Lung (tissue), 12 donors: Measurements from ENCODE around the gene NGF. TPM values are rescaled to one million over a fixed set of nuclear protein-coding genes. Genes with fewer than 3 reads are reported as not detected.

Experiments used
- ATAC-seq: fragments of 200-7000 bp; cut with Tn5 transposase; one replicate; pipeline ENCODE4 v1.9.1; 2020; ENCODE audit warnings: moderate number of reproducible peaks; ENCODE audit not compliant: insufficient read depth, low FRiP score
- DNase-seq, 3 donors: peaks; one replicate each; pipeline ENCODE4 v3.0.0-alpha.2; 2013 to 2017
- H3K27ac ChIP-seq, 2 donors: one replicate each; pipeline ENCODE4 v1.5.1; 2013; ENCODE audit warnings: mild to moderate bottlenecking in 2 of 2, moderate library complexity in 2 of 2, control low read depth in 1 of 2, inconsistent platforms in 1 of 2, low read depth in 1 of 2, low read length in 1 of 2
- H3K27me3 ChIP-seq, 3 donors: one replicate each; pipeline ENCODE4 v1.5.1; 2013; ENCODE audit warnings: low read length in 2 of 3; ENCODE audit not compliant: control insufficient read depth in 3 of 3, insufficient read depth in 3 of 3
- H3K36me3 ChIP-seq, 4 donors: one replicate each; pipeline ENCODE4 v1.5.1; 2013; ENCODE audit warnings: low read length in 4 of 4, mild to moderate bottlenecking in 1 of 4, moderate library complexity in 1 of 4; ENCODE audit not compliant: control insufficient read depth in 4 of 4, insufficient read depth in 4 of 4
- H3K4me1 ChIP-seq, 5 donors: one replicate each; pipeline ENCODE4 v1.5.1; 2013; ENCODE audit warnings: low read length in 5 of 5, mild to moderate bottlenecking in 2 of 5, moderate library complexity in 1 of 5; ENCODE audit not compliant: control insufficient read depth in 5 of 5, insufficient read depth in 5 of 5
- H3K4me3 ChIP-seq: one replicate; pipeline ENCODE4 v1.5.1; 2013; ENCODE audit warnings: mild to moderate bottlenecking, control low read depth, moderate library complexity
- H3K9ac ChIP-seq, 2 donors: one replicate each; pipeline ENCODE4 v1.5.1; 2013; ENCODE audit warnings: low read length in 2 of 2, control low read depth in 1 of 2; ENCODE audit not compliant: insufficient read depth in 1 of 2
- H3K9me3 ChIP-seq, 4 donors: one replicate each; pipeline ENCODE4 v1.5.1; 2013; ENCODE audit warnings: low read length in 3 of 4, mild to moderate bottlenecking in 1 of 4, moderate library complexity in 1 of 4; ENCODE audit not compliant: control insufficient read depth in 4 of 4, insufficient read depth in 3 of 4
- CTCF ChIP-seq: IDR thresholded peaks from 2 replicates; pipeline ENCODE4 v1.5.1; 2012; ENCODE audit warnings: mild to moderate bottlenecking; ENCODE audit errors: control extremely low read depth, extremely low read depth
- WGBS, 2 donors: extraction: QIAGEN DNeasy Blood & Tissue Kit; methylation state at CpG; one replicate each; pipeline ENCODE4 v1.1.7; 2013; 5-methylcytosine and 5-hydroxymethylcytosine counted together
- polyA plus RNA-seq, 2 donors: library from polyadenylated mRNA; stranded (reverse); fragments of 200-250 nt; gene quantifications; one replicate each; pipeline ENCODE4 v1.2.1, GENCODE V29; 2013
- total RNA-seq, 2 donors: library from RNA; depleted of rRNA in 1 of 2; stranded (reverse); fragments of >200 nt in 1 of 2; gene quantifications; one replicate each; pipeline ENCODE4 v1.2.1, GENCODE V29; 2014 to 2021
- donor health status: control.
- donor health status: control.
- donor health status: Bipolar disorder and iron deficiency.
- donor health status: healthy.
- donor health status: DM: yes; HTN: yes; CAD: no.

The NGF gene
- total and polyA plus RNA-seq, 4 donors: 0.40 to 1.7 (median 0.50) TPM

GRCh38 chr1:115332813-115333608 lies 5.0 kb downstream of the NGF start:
- peaks cover 0 to 9% (median 7%) of the 10 kb centered on the region in 5 donors for H3K4me1 ChIP-seq
- H3K27me3 ChIP-seq: peaks cover 3 to 16% (median 8%) of the 10 kb centered on the region in 3 donors
- 48 to 49% methylated on average over 7 of the region's 7 CpGs for WGBS, 2 donors
- TF ChIP-seq CTCF: no peak
- DNase-seq (no peak), ATAC-seq (no peak)
- no peaks in the 10 kb centered on the region for H3K36me3 ChIP-seq
- peak overlapping the region in 1 of 2 donors; percentile 24 for H3K27ac ChIP-seq
- peaks cover 0 to 7% (median 0%) of the 10 kb centered on the region in 4 donors for H3K9me3 ChIP-seq
- H3K4me3 ChIP-seq: no peak overlapping the region
- H3K9ac ChIP-seq: no peak overlapping the region

GRCh38 chr1:115331558-115332331 lies 6.3 kb downstream of the NGF start:
- Histone ChIP-seq H3K27me3 (peaks cover 0 to 6% (median 3%) of the 10 kb centered on the region in 3 donors), H3K27ac (no peak overlapping the region), H3K9me3 (peaks cover 0 to 2% (median 0%) of the 10 kb centered on the region in 4 donors), H3K36me3 (no peaks in the 10 kb centered on the region), H3K4me1 (peaks cover 0 to 8% (median 0%) of the 10 kb centered on the region in 5 donors), H3K4me3 (no peak overlapping the region), H3K9ac (no peak overlapping the region)
- DNase-seq: no peak
- ATAC-seq: no peak
- no peak for TF ChIP-seq CTCF
- WGBS, 2 donors: 54 to 61% methylated on average over 5 of the region's 5 CpGs

GRCh38 chr1:115330480-115331013 lies 7.5 kb downstream of the NGF start:
- H3K9me3 ChIP-seq: peaks cover 0 to 2% (median 0%) of the 10 kb centered on the region in 4 donors
- no peak overlapping the region for H3K27ac ChIP-seq
- no peak overlapping the region for H3K4me3 ChIP-seq
- DNase-seq (no peak), ATAC-seq (no peak)
- H3K9ac ChIP-seq: no peak overlapping the region
- 77 to 86% methylated on average over 7 of the region's 7 CpGs for WGBS, 2 donors
- H3K27me3 ChIP-seq: peaks cover 0 to 6% (median 0%) of the 10 kb centered on the region in 3 donors
- H3K4me1 ChIP-seq: peaks cover 0 to 8% (median 0%) of the 10 kb centered on the region in 5 donors
- no peaks in the 10 kb centered on the region for H3K36me3 ChIP-seq
- no peak for TF ChIP-seq CTCF
